ENCODE measurements around the gene ENAM.
A peak's percentile ranks its signal among the peaks of the same experiment; 100 is the strongest.

Gene ENAM

GRCh38 chr4:70589785-70590184, 38.8 kb upstream of the ENAM start:
- H3K14ac ChIP-seq (ENCODE audit: low read length): no peak overlapping the region
- no peak overlapping the region for H3K9ac ChIP-seq (ENCODE audit: low read length)
- no peak overlapping the region for H3K4me3 ChIP-seq (ENCODE audit: low read depth, low read length)
- no peaks in the 10 kb centered on the region for H3K9me3 ChIP-seq (ENCODE audit: insufficient read depth, low read depth, low read length)
- H4K8ac ChIP-seq (ENCODE audit: low read depth, low read length): no peak overlapping the region
- no peak overlapping the region for H4K12ac ChIP-seq (ENCODE audit: low read depth, low read length)
- H3K18ac ChIP-seq (ENCODE audit: low read length): no peak overlapping the region
- H2BK12ac ChIP-seq (ENCODE audit: low read length): no peak overlapping the region
- no peak overlapping the region for H2BK120ac ChIP-seq (ENCODE audit: insufficient read depth, low read length, poor library complexity)
- H3K79me2 ChIP-seq (ENCODE audit: control insufficient read depth, insufficient read depth, low read length, poor library complexity): no peaks in the 10 kb centered on the region
- no peaks in the 10 kb centered on the region for H3K27me3 ChIP-seq (ENCODE audit: insufficient read depth, low read length)
- no peak overlapping the region for H3K27ac ChIP-seq (ENCODE audit: low read depth, low read length)
- H2AFZ ChIP-seq (ENCODE audit: insufficient read depth, low read length, poor library complexity): no peak overlapping the region
- H3K79me1 ChIP-seq (ENCODE audit: low read length): no peaks in the 10 kb centered on the region
- H3K36me3 ChIP-seq (ENCODE audit: control insufficient read depth in 1 of 2, insufficient read depth in 2 of 2, low read length in 2 of 2): no peaks in the 10 kb centered on the region
- H2AK5ac ChIP-seq (ENCODE audit: low read length): no peak overlapping the region
- H3K23ac ChIP-seq (ENCODE audit: low read length): no peak overlapping the region
- no peak overlapping the region for H4K91ac ChIP-seq (ENCODE audit: low read depth, low read length)
- no peak for DNase-seq
- H3K4me2 ChIP-seq (ENCODE audit: low read length): no peak overlapping the region
- H3K4ac ChIP-seq (ENCODE audit: low read depth, low read length): no peak overlapping the region
- H3K4me1 ChIP-seq (ENCODE audit: control insufficient read depth in 1 of 2, insufficient read depth in 2 of 2, low read length in 2 of 2): no peaks in the 10 kb centered on the region
- H2BK5ac ChIP-seq (ENCODE audit: low read depth, low read length, poor library complexity): no peak overlapping the region

- H3K4me3 ChIP-seq (ENCODE audit: low read depth, low read length): no peak within 1 kb of the TSS
- H3K23ac ChIP-seq (ENCODE audit: low read length): no peak within 1 kb of the TSS
- H4K12ac ChIP-seq (ENCODE audit: low read depth, low read length): no peak within 1 kb of the TSS
- no peak within 1 kb of the TSS for H3K27ac ChIP-seq (ENCODE audit: low read depth, low read length)
- no peaks in the 10 kb centered on the region for H3K79me1 ChIP-seq (ENCODE audit: low read length)
- H3K14ac ChIP-seq (ENCODE audit: low read length): no peak within 1 kb of the TSS
- no peak within 1 kb of the TSS for H4K91ac ChIP-seq (ENCODE audit: low read depth, low read length)
- no peak within 1 kb of the TSS for H3K9ac ChIP-seq (ENCODE audit: low read length)
- H3K4ac ChIP-seq (ENCODE audit: low read depth, low read length): no peak within 1 kb of the TSS
- H3K79me2 ChIP-seq (ENCODE audit: control insufficient read depth, insufficient read depth, low read length, poor library complexity): no peaks in the 10 kb centered on the region
- H4K8ac ChIP-seq (ENCODE audit: low read depth, low read length): no peak within 1 kb of the TSS
- H3K9me3 ChIP-seq (ENCODE audit: insufficient read depth, low read depth, low read length): no peaks in the 10 kb centered on the region
- no peak within 1 kb of the TSS for H2AK5ac ChIP-seq (ENCODE audit: low read length)
- no peak within 1 kb of the TSS for H2BK5ac ChIP-seq (ENCODE audit: low read depth, low read length, poor library complexity)
- no peak within 1 kb of the TSS for H2BK120ac ChIP-seq (ENCODE audit: insufficient read depth, low read length, poor library complexity)
- H3K36me3 ChIP-seq (ENCODE audit: control insufficient read depth in 1 of 2, insufficient read depth in 2 of 2, low read length in 2 of 2): peaks cover 0 to 2% of the 10 kb centered on the region in 2 experiments
- H2AFZ ChIP-seq (ENCODE audit: insufficient read depth, low read length, poor library complexity): no peak within 1 kb of the TSS
- no peak within 1 kb of the TSS for H3K4me2 ChIP-seq (ENCODE audit: low read length)
- H3K18ac ChIP-seq (ENCODE audit: low read length): no peak within 1 kb of the TSS
- no peaks in the 10 kb centered on the region for H3K27me3 ChIP-seq (ENCODE audit: insufficient read depth, low read length)
- no peaks in the 10 kb centered on the region for H3K4me1 ChIP-seq (ENCODE audit: control insufficient read depth in 1 of 2, insufficient read depth in 2 of 2, low read length in 2 of 2)
- no CpG with 5 or more reads among the region's 5 CpGs for WGBS (ENCODE audit: extremely low coverage, insufficient coverage, insufficient read length)
- no peak for DNase-seq
- no peak within 1 kb of the TSS for H2BK12ac ChIP-seq (ENCODE audit: low read length)
These were observed 36.5 kb upstream of the ENAM start, which contains the start of gene AMBN for GRCh38 chr4:70591955-70592582. Gene AMBN (plus strand): TSS chr4:70592256. CDS start chr4:70592359, 103 bp downstream.

- Histone ChIP-seq H3K27me3 (ENCODE audit: insufficient read depth, low read length) (no peaks in the 10 kb centered on the region), H3K27ac (ENCODE audit: low read depth, low read length) (no peak overlapping the region), H3K4me3 (ENCODE audit: low read depth, low read length) (no peak overlapping the region), H2BK5ac (ENCODE audit: low read depth, low read length, poor library complexity) (no peak overlapping the region), H3K14ac (ENCODE audit: low read length) (no peak overlapping the region), H3K4me1 (ENCODE audit: control insufficient read depth in 1 of 2, insufficient read depth in 2 of 2, low read length in 2 of 2) (no peaks in the 10 kb centered on the region), H2BK12ac (ENCODE audit: low read length) (no peak overlapping the region), H4K12ac (ENCODE audit: low read depth, low read length) (no peak overlapping the region), H3K9me3 (ENCODE audit: insufficient read depth, low read depth, low read length) (no peaks in the 10 kb centered on the region), H3K79me2 (ENCODE audit: control insufficient read depth, insufficient read depth, low read length, poor library complexity) (no peaks in the 10 kb centered on the region), H3K9ac (ENCODE audit: low read length) (no peak overlapping the region), H3K79me1 (ENCODE audit: low read length) (no peaks in the 10 kb centered on the region), H3K4ac (ENCODE audit: low read depth, low read length) (no peak overlapping the region), H3K18ac (ENCODE audit: low read length) (no peak overlapping the region), H3K36me3 (ENCODE audit: control insufficient read depth in 1 of 2, insufficient read depth in 2 of 2, low read length in 2 of 2) (peaks cover 0 to 2% of the 10 kb centered on the region in 2 experiments), H2BK120ac (ENCODE audit: insufficient read depth, low read length, poor library complexity) (no peak overlapping the region), H2AK5ac (ENCODE audit: low read length) (no peak overlapping the region), H3K23ac (ENCODE audit: low read length) (no peak overlapping the region), H4K8ac (ENCODE audit: low read depth, low read length) (no peak overlapping the region), H4K91ac (ENCODE audit: low read depth, low read length) (no peak overlapping the region), H3K4me2 (ENCODE audit: low read length) (no peak overlapping the region), H2AFZ (ENCODE audit: insufficient read depth, low read length, poor library complexity) (no peak overlapping the region)
- DNase-seq: no peak
These were observed 34.3 kb upstream of the ENAM start for GRCh38 chr4:70594196-70594595.

- Histone ChIP-seq H2AK5ac (ENCODE audit: low read length) (no peak overlapping the region), H3K79me2 (ENCODE audit: control insufficient read depth, insufficient read depth, low read length, poor library complexity) (no peaks in the 10 kb centered on the region), H3K14ac (ENCODE audit: low read length) (no peak overlapping the region), H3K23ac (ENCODE audit: low read length) (no peak overlapping the region), H3K36me3 (ENCODE audit: control insufficient read depth in 1 of 2, insufficient read depth in 2 of 2, low read length in 2 of 2) (no peaks in the 10 kb centered on the region), H3K4me1 (ENCODE audit: control insufficient read depth in 1 of 2, insufficient read depth in 2 of 2, low read length in 2 of 2) (no peaks in the 10 kb centered on the region), H3K27ac (ENCODE audit: low read depth, low read length) (no peak overlapping the region), H3K9me3 (ENCODE audit: insufficient read depth, low read depth, low read length) (no peaks in the 10 kb centered on the region), H3K18ac (ENCODE audit: low read length) (no peak overlapping the region), H3K27me3 (ENCODE audit: insufficient read depth, low read length) (no peaks in the 10 kb centered on the region), H2BK12ac (ENCODE audit: low read length) (no peak overlapping the region), H3K4ac (ENCODE audit: low read depth, low read length) (no peak overlapping the region), H3K4me2 (ENCODE audit: low read length) (no peak overlapping the region), H3K4me3 (ENCODE audit: low read depth, low read length) (no peak overlapping the region), H4K8ac (ENCODE audit: low read depth, low read length) (no peak overlapping the region), H2BK120ac (ENCODE audit: insufficient read depth, low read length, poor library complexity) (no peak overlapping the region), H2AFZ (ENCODE audit: insufficient read depth, low read length, poor library complexity) (no peak overlapping the region), H3K9ac (ENCODE audit: low read length) (no peak overlapping the region), H4K91ac (ENCODE audit: low read depth, low read length) (no peak overlapping the region), H3K79me1 (ENCODE audit: low read length) (no peaks in the 10 kb centered on the region), H2BK5ac (ENCODE audit: low read depth, low read length, poor library complexity) (no peak overlapping the region), H4K12ac (ENCODE audit: low read depth, low read length) (no peak overlapping the region)
- peak in 1 of 2 donors; percentile 72 for DNase-seq
- no CpG with 5 or more reads among the region's 3 CpGs for WGBS (ENCODE audit: extremely low coverage, insufficient coverage, insufficient read length)
These were observed 28.2 kb upstream of the ENAM start for GRCh38 chr4:70600305-70600704.
